Thymus (tissue), 11 donors: ENCODE measurements around the gene ATXN1. TPM values are rescaled to one million over a fixed set of nuclear protein-coding genes. Genes with fewer than 3 reads are reported as not detected.

ENCODE experiments used
- DNase-seq, 9 donors: peaks; one replicate each; pipeline ENCODE4 v3.0.0-alpha.2; 2013; ENCODE audit warnings: low spot score in 9 of 9, low read depth in 6 of 9, missing footprints in 1 of 9
- H3K27ac ChIP-seq, 2 donors: one replicate each; pipeline ENCODE4 v1.5.1; 2013; ENCODE audit warnings: control low read depth in 1 of 2, low read depth in 1 of 2, low read length in 1 of 2, mild to moderate bottlenecking in 1 of 2, moderate library complexity in 1 of 2
- H3K27me3 ChIP-seq, 2 donors: one replicate each; pipeline ENCODE4 v1.5.1; 2013; ENCODE audit warnings: low read length in 1 of 2; ENCODE audit not compliant: control insufficient read depth in 2 of 2, insufficient read depth in 1 of 2
- H3K36me3 ChIP-seq, 2 donors: one replicate each; pipeline ENCODE4 v1.5.1; 2013; ENCODE audit warnings: low read length in 1 of 2, mild to moderate bottlenecking in 1 of 2, moderate library complexity in 1 of 2; ENCODE audit not compliant: control insufficient read depth in 2 of 2, insufficient read depth in 2 of 2
- H3K4me1 ChIP-seq, 2 donors: one replicate each; pipeline ENCODE4 v1.5.1; 2013; ENCODE audit warnings: low read length in 2 of 2; ENCODE audit not compliant: control insufficient read depth in 2 of 2, insufficient read depth in 2 of 2
- H3K4me3 ChIP-seq, 2 donors: one replicate each; pipeline ENCODE4 v1.5.1; 2013; ENCODE audit warnings: low read length in 2 of 2, control low read depth in 1 of 2, mild to moderate bottlenecking in 1 of 2
- H3K9me3 ChIP-seq, 2 donors: one replicate each; pipeline ENCODE4 v1.5.1; 2013; ENCODE audit warnings: low read length in 1 of 2, mild to moderate bottlenecking in 1 of 2; ENCODE audit not compliant: control insufficient read depth in 2 of 2, insufficient read depth in 1 of 2
- WGBS: extraction: QIAGEN DNeasy Blood & Tissue Kit; methylation state at CpG from one replicate; pipeline ENCODE4 v1.1.7; 2013; 5-methylcytosine and 5-hydroxymethylcytosine counted together
- polyA plus RNA-seq: library from polyadenylated mRNA; stranded (reverse); fragments of 200-250 nt; gene quantifications from one replicate; pipeline ENCODE4 v1.2.3, GENCODE V29; 2013
- total RNA-seq: library from RNA; stranded (reverse); fragments of 120-200 nt; gene quantifications from one replicate; pipeline ENCODE4 v1.2.4, GENCODE V29; 2013
- donor health status: healthy.

Gene ATXN1
- total and polyA plus RNA-seq, 2 donors, result 6.8 to 7.1 TPM

GRCh38 chr6:16361861-16362260 is 399.4 kb downstream of the ATXN1 start:
- Histone ChIP-seq H3K9me3 (no peaks in the 10 kb centered on the region), H3K27me3 (no peaks in the 10 kb centered on the region), H3K36me3 (no peaks in the 10 kb centered on the region), H3K4me3 (no peak overlapping the region), H3K4me1 (no peaks in the 10 kb centered on the region), H3K27ac (no peak overlapping the region)
- DNase-seq, result no peak
- 86% methylated on average over 8 of the region's 8 CpGs for WGBS

- Histone ChIP-seq H3K4me3 (no peak overlapping the region), H3K4me1 (no peaks in the 10 kb centered on the region), H3K9me3 (no peaks in the 10 kb centered on the region), H3K27me3 (no peaks in the 10 kb centered on the region), H3K27ac (no peak overlapping the region), H3K36me3 (no peaks in the 10 kb centered on the region)
- DNase-seq, result no peak
- 96% methylated on average over 4 of the region's 4 CpGs for WGBS
Measured at GRCh38 chr6:16361121-16361520, 400.1 kb downstream of the ATXN1 start.

- no peaks in the 10 kb centered on the region for H3K27me3 ChIP-seq
- H3K9me3 ChIP-seq, result no peaks in the 10 kb centered on the region
- no peaks in the 10 kb centered on the region for H3K36me3 ChIP-seq
- DNase-seq, result no peak
- H3K4me3 ChIP-seq, result no peak overlapping the region
- no peaks in the 10 kb centered on the region for H3K4me1 ChIP-seq
- WGBS, result 98% methylated on average over 3 of the region's 3 CpGs
- H3K27ac ChIP-seq, result no peak overlapping the region
Measured at GRCh38 chr6:16360365-16360764, 400.9 kb downstream of the ATXN1 start.

GRCh38 chr6:16359563-16359962 is 401.7 kb downstream of the ATXN1 start:
- no peaks in the 10 kb centered on the region for H3K9me3 ChIP-seq
- H3K4me3 ChIP-seq, result no peak overlapping the region
- H3K27ac ChIP-seq, result no peak overlapping the region
- H3K36me3 ChIP-seq, result no peaks in the 10 kb centered on the region
- no peaks in the 10 kb centered on the region for H3K4me1 ChIP-seq
- no peaks in the 10 kb centered on the region for H3K27me3 ChIP-seq
- no peak for DNase-seq
- 96% methylated on average over 6 of the region's 6 CpGs for WGBS

- Histone ChIP-seq H3K9me3 (no peaks in the 10 kb centered on the region), H3K4me1 (no peaks in the 10 kb centered on the region), H3K36me3 (no peaks in the 10 kb centered on the region), H3K4me3 (no peak overlapping the region), H3K27me3 (no peaks in the 10 kb centered on the region), H3K27ac (no peak overlapping the region)
- 85% methylated on average over 18 of the region's 18 CpGs for WGBS
- DNase-seq, result no peak
Measured at GRCh38 chr6:16358531-16359138, 402.6 kb downstream of the ATXN1 start.

- Histone ChIP-seq H3K27me3 (no peaks in the 10 kb centered on the region), H3K9me3 (no peaks in the 10 kb centered on the region), H3K27ac (no peak overlapping the region), H3K36me3 (no peaks in the 10 kb centered on the region), H3K4me1 (no peaks in the 10 kb centered on the region), H3K4me3 (no peak overlapping the region)
- 95% methylated on average over 16 of the region's 16 CpGs for whole genome bisulfite sequencing
- no peak for DNase-seq
Measured at GRCh38 chr6:16355699-16356446, 405.4 kb downstream of the ATXN1 start.

- Histone ChIP-seq H3K27ac (no peak overlapping the region), H3K4me3 (no peak overlapping the region), H3K4me1 (no peaks in the 10 kb centered on the region), H3K36me3 (no peaks in the 10 kb centered on the region), H3K9me3 (no peaks in the 10 kb centered on the region), H3K27me3 (no peaks in the 10 kb centered on the region)
- WGBS, result 99% methylated on average over 9 of the region's 9 CpGs
- no peak for DNase-seq
Measured at GRCh38 chr6:16355238-16355637, 406.0 kb downstream of the ATXN1 start.

- Histone ChIP-seq H3K4me1 (no peaks in the 10 kb centered on the region), H3K27me3 (no peaks in the 10 kb centered on the region), H3K36me3 (no peaks in the 10 kb centered on the region), H3K9me3 (no peaks in the 10 kb centered on the region), H3K27ac (no peak overlapping the region), H3K4me3 (no peak overlapping the region)
- no peak for DNase-seq
- 100% methylated on average over 1 of the region's 1 CpG for WGBS
Measured at GRCh38 chr6:16354692-16355091, 406.6 kb downstream of the ATXN1 start.

GRCh38 chr6:16352821-16353438 is 408.3 kb downstream of the ATXN1 start:
- H3K27ac ChIP-seq, result no peak overlapping the region
- no peaks in the 10 kb centered on the region for H3K9me3 ChIP-seq
- no peaks in the 10 kb centered on the region for H3K36me3 ChIP-seq
- no peaks in the 10 kb centered on the region for H3K4me1 ChIP-seq
- H3K4me3 ChIP-seq, result no peak overlapping the region
- no peak for DNase-seq
- no peaks in the 10 kb centered on the region for H3K27me3 ChIP-seq
- 99% methylated on average over 19 of the region's 19 CpGs for WGBS
